ENCODE measurements around the gene RIMS3. TPM values are rescaled to one million over a fixed set of nuclear protein-coding genes. Genes with fewer than 3 reads are reported as not detected.
A peak's percentile ranks its signal among the peaks of the same experiment; 100 is the strongest.

Gene RIMS3
- total RNA-seq, 1 experiment from 2014 or later: 9.0 TPM

- H3K27me3 ChIP-seq (ENCODE audit: insufficient read depth, low read length): no peaks in the 10 kb centered on the region
- peak overlapping the region; percentile 60 for H3K9ac ChIP-seq (ENCODE audit: low read length)
- TF ChIP-seq EZH2 (IDR thresholded peaks at IDR 0.05) (no peak), MAX (IDR thresholded peaks at IDR 0.05) (0 out of 2 replicates have a peak, but pooled peaks have one; percentile 15)
- ChIA-PET RAD21 (ENCODE audit: low non-redundant PET in 1 of 2, low total read pairs in 2 of 2, uncharacterized antibody in 2 of 2, unreplicated experiment in 2 of 2) (no interaction called here), CTCF (no interaction called here), POLR2A (interaction anchor here (0.8 kb wide), 1 partner anchor 17 kb away, joined by 4 read pairs; the partner anchor contains the start of gene NFYC)
- H3K79me2 ChIP-seq (ENCODE audit: insufficient read depth, low read length): peaks cover 95% of the 10 kb centered on the region
- H3K9me3 ChIP-seq (ENCODE audit: control insufficient read depth in 1 of 2, insufficient read depth in 1 of 2, low read depth in 1 of 2, low read length in 2 of 2): no peaks in the 10 kb centered on the region
- DNase-seq (ENCODE audit: low read depth, low spot score) (peak; percentile 79), ATAC-seq (peak; percentile 83)
- H3K4me1 ChIP-seq (ENCODE audit: control insufficient read depth in 1 of 2, insufficient read depth in 2 of 2, low read length in 2 of 2): peaks cover 36 to 56% of the 10 kb centered on the region in 2 experiments
- H4K20me1 ChIP-seq (ENCODE audit: insufficient read depth): no peaks in the 10 kb centered on the region; the same call in 1 of the 2 replicates
- no TSS peak for BruUV-seq (replicated peaks)
- intact Hi-C loops (cut with micrococcal nuclease): no loop called here
- H3K4me2 ChIP-seq (ENCODE audit: low read length): peak overlapping the region; percentile 75
- H3K4me3 ChIP-seq (replicated peaks in 1 of 2; ENCODE audit: low read depth in 1 of 2, low read length in 2 of 2): peak overlapping the region; percentile 61 to 62
- no peak overlapping the region for H2AFZ ChIP-seq (ENCODE audit: low read depth, low read length, poor library complexity, severe bottlenecking)
- H3K27ac ChIP-seq (ENCODE audit: low read depth, low read length): peak overlapping the region; percentile 58
- H3K9me2 ChIP-seq (ENCODE audit: insufficient read depth): no peaks in the 10 kb centered on the region; the same call in 1 of the 2 replicates
- no peaks in the 10 kb centered on the region for H3K36me3 ChIP-seq (ENCODE audit: control insufficient read depth in 1 of 2, insufficient read depth in 2 of 2, low read length in 2 of 2)
Observed at GRCh38 chr1:40708750-40709099, 43.2 kb upstream of the RIMS3 start.

DNA sequence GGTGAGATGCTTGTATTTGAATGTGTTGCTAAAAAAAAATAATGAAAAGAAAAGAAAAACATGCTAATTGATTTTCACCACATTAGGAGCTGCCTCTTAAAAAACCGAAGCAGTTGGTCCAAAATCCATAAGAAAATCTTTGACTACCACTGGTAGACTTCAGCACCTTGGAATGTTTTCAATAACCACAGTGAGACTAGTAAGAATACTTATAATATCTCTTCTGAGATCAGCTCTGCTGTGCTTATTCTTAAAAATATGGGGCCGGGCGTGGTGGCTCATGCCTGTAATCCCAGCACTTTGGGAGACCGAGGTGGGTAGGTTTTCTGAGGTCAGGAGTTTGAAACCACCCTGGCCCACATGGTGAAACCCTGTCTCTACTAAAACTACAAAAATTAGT, 41.1 kb upstream of the RIMS3 start:
- Histone ChIP-seq H2AFZ (ENCODE audit: low read depth, low read length, poor library complexity, severe bottlenecking) (no peak overlapping the region), H3K27me3 (ENCODE audit: insufficient read depth, low read length) (no peaks in the 10 kb centered on the region), H3K79me2 (ENCODE audit: insufficient read depth, low read length) (peaks cover 95% of the 10 kb centered on the region), H3K4me3 (replicated peaks in 1 of 2; ENCODE audit: low read depth in 1 of 2, low read length in 2 of 2) (no peak overlapping the region), H4K20me1 (ENCODE audit: insufficient read depth) (no peaks in the 10 kb centered on the region; the same call in 1 of the 2 replicates), H3K36me3 (ENCODE audit: control insufficient read depth in 1 of 2, insufficient read depth in 2 of 2, low read length in 2 of 2) (no peaks in the 10 kb centered on the region), H3K9me2 (ENCODE audit: insufficient read depth) (no peaks in the 10 kb centered on the region; the same call in 1 of the 2 replicates), H3K4me1 (ENCODE audit: control insufficient read depth in 1 of 2, insufficient read depth in 2 of 2, low read length in 2 of 2) (peaks cover 38 to 62% of the 10 kb centered on the region in 2 experiments), H3K9ac (ENCODE audit: low read length) (no peak overlapping the region), H3K27ac (ENCODE audit: low read depth, low read length) (no peak overlapping the region), H3K4me2 (ENCODE audit: low read length) (no peak overlapping the region), H3K9me3 (ENCODE audit: control insufficient read depth in 1 of 2, insufficient read depth in 1 of 2, low read depth in 1 of 2, low read length in 2 of 2) (no peaks in the 10 kb centered on the region)
- ChIA-PET POLR2A (interaction anchor here (1.7 kb wide), 1 partner anchor 15 kb away, joined by 4 read pairs; the partner anchor contains the start of gene NFYC), CTCF (no interaction called here), RAD21 (ENCODE audit: low non-redundant PET in 1 of 2, low total read pairs in 2 of 2, uncharacterized antibody in 2 of 2, unreplicated experiment in 2 of 2) (no interaction called here)
- no TSS peak for BruUV-seq (replicated peaks)
- DNase-seq (ENCODE audit: low read depth, low spot score) (no peak), ATAC-seq (no peak)
- intact Hi-C loops (cut with micrococcal nuclease): no loop called here
- TF ChIP-seq SRF (IDR thresholded peaks at IDR 0.05; ENCODE audit: low read depth) (no peak), ZFX (IDR thresholded peaks at IDR 0.05) (no peak), RAD21 (IDR thresholded peaks at IDR 0.05; ENCODE audit: low read depth) (no peak), TCF7L2 (IDR thresholded peaks at IDR 0.05; ENCODE audit: borderline replicate concordance, extremely low read depth, insufficient read depth, insufficient read length) (no peak), YY1 (IDR thresholded peaks at IDR 0.05; ENCODE audit: extremely low read depth, insufficient replicate concordance, low read depth, low read length) (no peak), ELF1 (IDR thresholded peaks at IDR 0.05; ENCODE audit: borderline replicate concordance, low read depth) (no peak), EZH2phosphoT487 (IDR thresholded peaks at IDR 0.05; ENCODE audit: borderline replicate concordance) (no peak), POLR2AphosphoS5 (IDR thresholded peaks at IDR 0.05; ENCODE audit: low read depth, low read length) (no peak), SIN3A (IDR thresholded peaks at IDR 0.05; ENCODE audit: low read depth) (no peak), MAX (IDR thresholded peaks at IDR 0.05) (no peak), ZBTB33 (IDR thresholded peaks at IDR 0.05; ENCODE audit: extremely low read depth, insufficient replicate concordance, low read length) (no peak), FOSL1 (IDR thresholded peaks at IDR 0.05; ENCODE audit: low read depth) (no peak), SP1 (IDR thresholded peaks at IDR 0.05; ENCODE audit: low read depth) (no peak), EGR1 (IDR thresholded peaks at IDR 0.05; ENCODE audit: low read depth) (no peak), CEBPB (IDR thresholded peaks at IDR 0.05; ENCODE audit: low read depth) (no peak), ZNF274 (IDR thresholded peaks at IDR 0.05; ENCODE audit: low read depth, low read length) (no peak)

All from HCT116 (cell line).